ENCODE data around the gene MUC21.
"Not testable (repeated sequence)": the region's sequence is repeated elsewhere in the genome, so short reads cannot be mapped to it uniquely, and the experiment has no call there.

Gene MUC21

DNA sequence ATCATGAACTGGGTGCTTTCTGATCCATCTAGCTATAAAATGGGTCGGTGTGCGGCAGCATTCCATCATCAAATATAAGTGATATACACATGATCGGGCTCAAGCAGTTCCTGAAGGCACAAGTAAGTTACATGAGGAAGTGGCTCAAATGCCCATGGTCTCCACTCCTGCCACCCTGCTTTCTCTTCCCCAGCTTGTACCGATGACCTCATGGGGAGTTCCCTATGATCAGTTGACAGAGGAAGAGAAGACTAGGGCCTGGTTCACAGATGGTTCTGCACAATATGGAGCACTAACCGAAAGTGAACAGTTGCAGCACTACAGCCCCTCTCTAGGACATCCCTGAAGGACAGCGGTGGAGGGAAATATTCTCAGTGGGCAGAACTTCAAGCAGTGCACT, 14.3 kb upstream of the MUC21 start:
- not testable (repeated sequence) for DNase-seq (ENCODE audit: low read depth in 2 of 2)

DNA sequence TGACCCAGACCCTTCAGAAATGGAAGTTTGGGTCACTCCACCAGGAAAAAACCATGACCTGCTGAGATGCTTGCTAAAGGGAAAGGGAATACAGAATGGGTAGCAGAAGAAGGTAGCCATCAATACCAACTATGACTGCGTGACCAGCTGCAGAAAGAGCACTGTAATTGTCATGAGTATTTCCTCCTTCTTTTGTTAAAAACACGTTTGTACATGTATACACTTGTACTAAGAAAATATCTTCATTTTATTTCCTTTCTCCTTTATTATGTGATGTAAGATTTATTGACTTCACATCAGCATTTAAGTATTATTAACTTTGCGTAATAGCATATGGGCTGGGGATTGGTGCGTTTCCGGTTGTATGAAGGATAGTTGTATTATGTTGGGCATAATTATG, 12.6 kb upstream of the MUC21 start:
- no peak for DNase-seq (ENCODE audit: low read depth in 2 of 2)

DNA sequence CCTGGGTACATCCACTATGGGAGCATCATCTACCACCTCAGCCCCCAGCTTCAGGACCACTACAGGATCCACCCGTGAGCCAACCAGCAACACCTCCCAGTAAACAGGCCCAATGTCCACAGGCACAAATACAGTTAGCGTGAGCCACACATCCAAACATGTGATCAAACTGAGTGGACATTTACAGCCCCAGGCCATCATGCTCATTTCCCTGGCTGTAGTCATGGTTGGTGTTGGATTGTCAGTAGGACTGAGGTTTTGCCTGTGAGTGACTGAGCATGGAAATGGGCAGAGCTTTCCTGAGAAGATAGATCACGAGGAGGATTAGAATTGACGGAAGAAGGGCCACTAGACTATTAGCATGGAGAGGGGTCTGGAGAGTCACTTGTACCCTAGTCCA, 10.7 kb upstream of the MUC21 start:
- no peak for DNase-seq (ENCODE audit: low read depth in 2 of 2)

- DNase-seq (ENCODE audit: low read depth in 2 of 2) = no peak
Observed at GRCh38 chr6:30974490-30975252, 8.8 kb upstream of the MUC21 start.

DNA sequence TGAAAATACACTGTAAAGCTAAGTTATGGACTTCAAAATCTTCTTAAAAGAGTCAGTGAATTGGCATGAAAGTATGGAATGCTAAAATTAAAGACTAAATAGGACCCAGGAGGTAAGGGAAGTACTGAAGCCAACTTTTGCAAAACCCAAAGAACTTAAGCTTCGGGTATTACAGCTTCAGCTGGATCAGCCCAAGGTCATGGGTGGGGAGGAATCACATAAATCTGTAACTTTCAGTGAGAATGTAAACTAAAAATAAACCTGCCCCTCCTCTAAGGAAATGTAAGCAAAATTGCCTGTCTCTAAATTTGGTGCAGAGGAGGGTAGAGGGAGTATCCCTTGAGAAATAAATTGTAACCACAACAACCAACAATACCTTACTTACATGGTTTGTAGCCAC, 4.4 kb upstream of the MUC21 start:
- no peak for DNase-seq (ENCODE audit: low read depth in 2 of 2)

- DNase-seq (ENCODE audit: low read depth in 2 of 2) = no peak
Observed at GRCh38 chr6:30979690-30980089, 3.8 kb upstream of the MUC21 start.

DNA sequence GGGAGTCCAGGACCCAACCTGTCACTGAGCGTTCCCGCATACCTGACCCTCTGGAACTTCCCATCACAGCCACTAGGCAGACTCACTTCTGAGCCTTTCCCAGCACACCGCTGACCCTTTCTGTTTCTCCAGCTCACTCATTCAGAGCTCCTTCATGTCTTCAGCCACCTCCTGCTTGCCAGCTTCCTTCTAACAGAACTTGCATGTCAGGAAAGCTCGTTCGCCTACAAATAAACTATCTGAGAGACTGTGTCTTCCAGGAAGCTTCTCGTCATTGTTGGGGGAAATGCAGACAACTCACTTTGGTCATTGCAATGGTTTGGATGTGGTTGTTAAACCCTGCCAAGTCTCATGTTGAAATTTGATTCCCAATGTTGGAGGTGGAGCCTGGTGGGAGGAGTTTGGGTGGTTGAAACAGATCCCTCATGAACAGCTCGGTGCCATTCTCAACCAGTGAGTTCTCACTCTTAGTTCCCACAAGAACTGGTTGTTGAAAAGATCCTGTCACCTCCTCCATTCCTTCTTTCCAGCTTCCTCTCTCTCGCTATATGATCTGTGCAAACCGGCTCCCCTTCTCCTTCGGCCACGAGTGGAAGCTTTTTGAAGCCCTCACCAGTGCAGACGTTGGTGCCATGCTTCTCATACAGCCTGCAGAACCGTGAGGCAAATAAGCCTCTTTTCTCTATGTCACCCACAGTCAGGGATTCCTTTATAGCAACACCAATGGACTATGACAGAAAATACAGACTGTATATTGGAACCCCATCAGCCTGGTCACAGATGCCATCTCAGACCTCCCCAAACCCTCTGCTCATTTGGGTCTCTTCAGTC, 1.4 kb upstream of the MUC21 start:
- DNase-seq (ENCODE audit: low read depth in 2 of 2) = no peak

- DNase-seq (ENCODE audit: low read depth in 2 of 2) = no peak
Observed at GRCh38 chr6:30985490-30985889, 2.0 kb downstream of the MUC21 start.

DNA sequence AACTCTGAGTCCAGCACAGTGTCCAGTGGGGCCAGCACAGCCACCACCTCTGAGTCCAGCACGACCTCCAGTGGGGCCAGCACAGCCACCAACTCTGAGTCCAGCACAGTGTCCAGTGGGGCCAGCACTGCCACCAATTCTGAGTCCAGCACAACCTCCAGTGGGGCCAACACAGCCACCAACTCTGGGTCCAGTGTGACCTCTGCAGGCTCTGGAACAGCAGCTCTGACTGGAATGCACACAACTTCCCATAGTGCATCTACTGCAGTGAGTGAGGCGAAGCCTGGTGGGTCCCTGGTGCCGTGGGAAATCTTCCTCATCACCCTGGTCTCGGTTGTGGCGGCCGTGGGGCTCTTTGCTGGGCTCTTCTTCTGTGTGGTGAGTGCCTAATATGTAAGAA, 3.8 kb downstream of the MUC21 start:
- no peak for DNase-seq (ENCODE audit: low read depth in 2 of 2)

DNA sequence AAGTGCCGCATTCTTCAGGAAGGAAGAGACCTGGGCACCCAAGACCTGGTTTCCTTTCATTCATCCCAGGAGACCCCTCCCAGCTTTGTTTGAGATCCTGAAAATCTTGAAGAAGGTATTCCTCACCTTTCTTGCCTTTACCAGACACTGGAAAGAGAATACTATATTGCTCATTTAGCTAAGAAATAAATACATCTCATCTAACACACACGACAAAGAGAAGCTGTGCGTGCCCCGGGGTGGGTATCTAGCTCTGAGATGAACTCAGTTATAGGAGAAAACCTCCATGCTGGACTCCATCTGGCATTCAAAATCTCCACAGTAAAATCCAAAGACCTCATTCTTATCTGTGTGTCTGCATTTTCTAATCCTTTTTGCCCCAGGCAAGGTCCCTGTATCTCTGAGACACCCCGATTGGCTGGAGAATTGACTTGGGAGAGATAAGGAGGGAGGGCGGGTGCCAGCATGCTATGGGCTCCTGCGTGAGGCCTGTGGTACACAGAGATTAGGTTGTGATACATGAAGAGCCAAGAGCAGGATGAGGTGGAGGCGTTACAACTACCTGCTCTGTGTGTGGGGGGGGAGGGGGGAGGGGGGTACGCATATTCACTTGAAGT, 4.8 kb downstream of the MUC21 start:
- no peak for DNase-seq (ENCODE audit: low read depth in 2 of 2)

GRCh38 chr6:30990422-30991086, 7.0 kb downstream of the MUC21 start:
- DNase-seq (ENCODE audit: low read depth in 2 of 2) = no peak

DNA sequence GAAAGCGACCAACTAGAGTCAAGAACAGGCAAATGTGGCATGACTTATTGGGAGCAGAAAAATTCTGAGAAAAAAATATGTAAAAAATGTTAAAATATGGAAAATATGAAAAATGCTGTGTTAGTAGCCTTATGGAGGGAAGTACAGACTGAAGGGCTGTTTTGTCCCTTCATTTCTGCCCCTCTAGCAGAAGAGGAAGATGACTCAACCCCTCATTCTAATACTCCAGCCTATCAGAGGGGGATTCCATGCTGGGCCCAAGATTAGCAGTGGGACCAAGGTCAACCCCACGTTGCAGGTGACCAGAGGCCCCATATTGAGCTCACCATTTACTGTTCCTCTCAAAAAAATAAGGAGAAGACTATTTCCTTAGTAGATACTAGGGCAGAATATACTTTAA, 8.4 kb downstream of the MUC21 start:
- no peak for DNase-seq (ENCODE audit: low read depth in 2 of 2)

- no peak for DNase-seq (ENCODE audit: low read depth in 2 of 2)
Observed at GRCh38 chr6:30997301-30997700, 13.8 kb downstream of the MUC21 start.

GRCh38 chr6:30998785-30999184, 15.3 kb downstream of the MUC21 start:
- no peak for DNase-seq (ENCODE audit: low read depth in 2 of 2)

- DNase-seq (ENCODE audit: low read depth in 2 of 2) = not testable (repeated sequence)
Observed at GRCh38 chr6:31000067-31000860, 16.7 kb downstream of the MUC21 start.

- no peak for DNase-seq (ENCODE audit: low read depth in 2 of 2)
Observed at GRCh38 chr6:31001281-31001888, 17.9 kb downstream of the MUC21 start.

GRCh38 chr6:31002471-31002870, 19.0 kb downstream of the MUC21 start:
- no peak for DNase-seq (ENCODE audit: low read depth in 2 of 2)

DNA sequence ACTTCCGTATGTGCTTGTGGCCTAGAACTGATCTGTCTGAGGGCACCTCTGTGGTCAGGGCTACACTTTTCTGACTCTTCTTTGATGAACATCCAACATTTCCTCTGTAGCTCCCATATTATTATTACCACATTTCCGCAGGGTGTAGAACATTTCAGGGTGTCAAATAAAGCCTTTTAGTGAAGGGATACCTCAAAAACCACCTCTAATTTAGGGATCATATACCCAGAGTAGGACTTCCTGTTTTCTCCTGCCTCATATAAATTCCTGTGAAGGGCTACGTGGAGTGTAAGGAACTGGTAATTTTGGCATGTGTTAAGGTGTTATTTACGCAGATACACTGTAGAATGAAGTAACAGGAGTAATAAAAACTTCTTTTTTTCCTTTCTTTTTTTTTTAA, 21.3 kb downstream of the MUC21 start:
- DNase-seq (ENCODE audit: low read depth in 2 of 2) = no peak

- DNase-seq (ENCODE audit: low read depth in 2 of 2) = no peak
Observed at GRCh38 chr6:31005249-31006020, 21.9 kb downstream of the MUC21 start.

- no peak for DNase-seq (ENCODE audit: low read depth in 2 of 2)
Observed at GRCh38 chr6:31007694-31008093, 24.2 kb downstream of the MUC21 start.

All from stimulated activated CD8-positive, alpha-beta memory T cell treated with anti-CD3 and anti-CD28 coated beads, Interleukin-2, amount 100 ng/mL, for 1 hour (primary cell).